Activated B cell treated with CpG ODN at 0.5 μM for 24 hours (primary cell): ENCODE results near the gene FNBP1. TPM values are rescaled to one million over a fixed set of nuclear protein-coding genes. Genes with fewer than 3 reads are reported as not detected.

Experiments
- ATAC-seq: fragments of 200-7000 bp; cut with Tn5 transposase; one replicate; pipeline ENCODE4 v1.10.0; 2021; ENCODE audit warnings: low read depth, mild to moderate bottlenecking, moderate library complexity
- CTCF ChIA-PET: fragments of 350-600 bp; sonication (Branson Sonifier 250); formaldehyde crosslinking; loops from one replicate; lab custom pipeline; 2021; ENCODE audit warnings: antibody characterized with exemption; lab: Charles Lee
- POLR2A ChIA-PET: fragments of 350-600 bp; sonication (Branson Sonifier 250); formaldehyde crosslinking; loops from one replicate; lab custom pipeline; 2021; ENCODE audit warnings: antibody characterized with exemption; lab: Charles Lee
- DNase-seq: peaks from one replicate; pipeline ENCODE4 v3.0.0; 2022
- H3K27ac Mint-ChIP-seq: one replicate; pipeline ENCODE4 v1.8.0; 2020; ENCODE audit warnings: mixed read lengths
- H3K27me3 Mint-ChIP-seq: one replicate; pipeline ENCODE4 v1.8.0; 2021; ENCODE audit warnings: mixed read lengths
- H3K36me3 Mint-ChIP-seq: one replicate; pipeline ENCODE4 v1.8.0; 2021; ENCODE audit warnings: low read depth, mixed read lengths
- H3K4me1 Mint-ChIP-seq: one replicate; pipeline ENCODE4 v1.8.0; 2021; ENCODE audit warnings: mixed read lengths
- H3K4me3 Mint-ChIP-seq: one replicate; pipeline ENCODE4 v1.8.0; 2020; ENCODE audit warnings: mild to moderate bottlenecking, mixed read lengths
- H3K9me3 Mint-ChIP-seq: one replicate; pipeline ENCODE4 v1.8.0; 2020; ENCODE audit warnings: mixed read lengths
- intact Hi-C: fragments of 100-400 bp; cut with micrococcal nuclease; formaldehyde crosslinking; loops from one replicate; pipeline ENCODE4 v1.15.1; 2024
- total RNA-seq: library from RNA; stranded (reverse); gene quantifications from 2 replicates; pipeline ENCODE4 v1.2.3, GENCODE V29; 2022
- TF ChIP-seq, protein P1 (sequence below): fragments of 200-600 bp; IDR thresholded peaks from one replicate; pipeline ENCODE4 v1.8.0; 2022; ENCODE audit warnings: antibody characterized with exemption, mild to moderate bottlenecking

FNBP1 gene
- total RNA-seq, 1 donor from 2014 or later: 501 TPM

DNA sequence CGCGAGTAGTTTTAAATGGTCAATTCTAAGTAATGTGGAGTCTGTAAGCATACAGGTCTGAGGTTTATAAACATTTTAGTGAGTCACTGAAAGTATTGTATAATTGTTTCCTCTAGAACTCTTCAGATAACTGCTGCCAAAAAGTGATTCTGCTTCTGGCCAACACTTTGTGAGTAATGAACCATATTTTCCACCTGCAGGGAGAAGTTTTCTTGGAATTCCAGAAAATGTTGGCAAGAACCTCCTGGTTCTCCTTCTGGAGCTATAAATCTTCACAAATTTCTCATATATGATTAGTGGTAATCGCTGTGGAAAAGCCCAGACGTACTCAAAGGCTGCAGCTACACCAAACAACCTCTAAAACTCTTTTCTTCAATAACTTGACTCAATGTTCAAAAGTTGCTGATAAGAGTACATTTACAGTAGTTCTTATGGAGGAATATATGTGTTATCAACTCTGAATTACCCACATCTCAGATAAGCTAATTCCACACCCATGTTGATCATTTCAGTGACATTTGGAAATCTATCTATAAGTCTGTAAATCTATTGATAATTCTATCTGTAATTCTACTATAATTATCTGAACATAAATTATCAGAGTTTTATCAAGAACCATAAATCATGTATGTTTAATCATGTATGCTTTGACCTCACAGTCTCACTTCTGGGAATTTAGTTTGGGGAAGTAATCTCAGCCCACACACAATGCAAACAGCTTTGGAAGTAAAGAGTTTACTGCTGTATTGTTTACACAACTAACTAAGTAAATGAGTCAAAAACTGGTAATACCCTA lies 74.1 kb downstream of the FNBP1 start:
- intact Hi-C loops: loop anchor here (10.0 kb wide), 1 partner anchor 276 kb away; no protein-coding TSS in a partner anchor

DNA sequence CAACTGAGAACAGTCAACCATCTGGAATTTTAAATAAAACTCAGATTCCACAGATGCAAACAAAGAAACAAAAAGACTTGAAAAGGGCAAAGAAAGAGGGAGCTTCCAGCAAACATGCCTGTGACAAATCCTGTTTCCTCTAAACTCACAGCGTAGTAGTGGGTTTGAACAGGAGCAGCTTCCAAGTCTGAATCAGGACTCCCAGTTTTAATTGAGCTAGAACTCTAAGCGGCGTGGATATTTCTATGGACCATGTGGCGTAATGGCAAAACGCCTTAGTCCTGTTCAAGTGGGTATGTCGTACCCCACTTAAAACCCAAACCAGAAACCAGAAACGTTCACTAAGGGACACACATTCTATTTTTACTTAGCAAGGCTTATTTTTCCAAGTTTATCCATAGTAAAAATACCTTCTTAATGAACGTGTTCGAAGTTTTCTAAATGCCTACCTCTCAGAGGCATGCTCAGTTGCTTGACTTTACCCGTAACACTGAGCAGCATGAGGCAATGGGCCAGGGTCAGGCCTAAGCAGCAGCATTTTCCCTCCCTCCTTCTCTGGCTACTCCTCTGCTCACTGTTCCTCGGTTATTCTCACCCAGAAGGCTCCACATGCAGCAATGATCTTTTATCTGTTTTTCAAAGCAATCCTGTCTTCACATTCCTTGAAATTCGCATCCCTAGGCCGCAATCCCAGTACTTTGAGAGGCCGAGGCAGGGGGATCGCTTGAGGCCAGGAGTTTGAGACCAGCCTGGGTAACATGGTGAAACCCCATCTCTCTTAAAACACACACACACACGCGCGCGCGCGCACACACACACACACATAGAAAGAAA lies 77.9 kb downstream of the FNBP1 start:
- peaks cover 81% of the 10 kb centered on the region for H3K36me3 Mint-ChIP-seq
- H3K4me3 Mint-ChIP-seq: no peak overlapping the region
- POLR2A ChIA-PET: interaction anchor here (0.5 to 3.3 kb wide), 8 partner anchors 15 to 75 kb away, joined by 3 to 24 read pairs (median 4); no protein-coding TSS in a partner anchor
- CTCF ChIA-PET: interaction anchor here (0.7 to 1.1 kb wide), 3 partner anchors 8 to 135 kb away, joined by 3 to 4 read pairs (median 3); no protein-coding TSS in a partner anchor
- H3K4me1 Mint-ChIP-seq: peaks cover 73% of the 10 kb centered on the region
- TF ChIP-seq, protein P1, sequence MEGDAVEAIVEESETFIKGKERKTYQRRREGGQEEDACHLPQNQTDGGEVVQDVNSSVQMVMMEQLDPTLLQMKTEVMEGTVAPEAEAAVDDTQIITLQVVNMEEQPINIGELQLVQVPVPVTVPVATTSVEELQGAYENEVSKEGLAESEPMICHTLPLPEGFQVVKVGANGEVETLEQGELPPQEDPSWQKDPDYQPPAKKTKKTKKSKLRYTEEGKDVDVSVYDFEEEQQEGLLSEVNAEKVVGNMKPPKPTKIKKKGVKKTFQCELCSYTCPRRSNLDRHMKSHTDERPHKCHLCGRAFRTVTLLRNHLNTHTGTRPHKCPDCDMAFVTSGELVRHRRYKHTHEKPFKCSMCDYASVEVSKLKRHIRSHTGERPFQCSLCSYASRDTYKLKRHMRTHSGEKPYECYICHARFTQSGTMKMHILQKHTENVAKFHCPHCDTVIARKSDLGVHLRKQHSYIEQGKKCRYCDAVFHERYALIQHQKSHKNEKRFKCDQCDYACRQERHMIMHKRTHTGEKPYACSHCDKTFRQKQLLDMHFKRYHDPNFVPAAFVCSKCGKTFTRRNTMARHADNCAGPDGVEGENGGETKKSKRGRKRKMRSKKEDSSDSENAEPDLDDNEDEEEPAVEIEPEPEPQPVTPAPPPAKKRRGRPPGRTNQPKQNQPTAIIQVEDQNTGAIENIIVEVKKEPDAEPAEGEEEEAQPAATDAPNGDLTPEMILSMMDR: no peak
- H3K27me3 Mint-ChIP-seq: no peaks in the 10 kb centered on the region
- ATAC-seq: no peak
- H3K27ac Mint-ChIP-seq: peak overlapping the region; percentile 67
- DNase-seq: no peak
- no peaks in the 10 kb centered on the region for H3K9me3 Mint-ChIP-seq
- intact Hi-C loops: loop anchor here (10.0 kb wide), 1 partner anchor 280 kb away; no protein-coding TSS in a partner anchor

More for the DNA sequence above, 74.1 kb downstream of the FNBP1 start:
- TF ChIP-seq, protein P1: no peak
- Mint-ChIP-seq H3K27ac (peak overlapping the region; percentile 1), H3K36me3 (peaks cover 78% of the 10 kb centered on the region), H3K4me1 (peaks cover 53% of the 10 kb centered on the region), H3K4me3 (no peak overlapping the region), H3K9me3 (no peaks in the 10 kb centered on the region), H3K27me3 (no peaks in the 10 kb centered on the region)
- ATAC-seq (no peak), DNase-seq (no peak)
- CTCF ChIA-PET: no interaction called here
- POLR2A ChIA-PET: interaction anchor here (0.6 to 1.0 kb wide), 6 partner anchors 28 to 133 kb away, joined by 3 to 4 read pairs (median 3); partner anchors contain the start of gene FNBP1

GRCh38 chr9:129962889-129963703 lies 79.9 kb downstream of the FNBP1 start:
- ATAC-seq: peak; percentile 94
- Mint-ChIP-seq H3K27me3 (no peaks in the 10 kb centered on the region), H3K4me1 (peaks cover 67% of the 10 kb centered on the region), H3K36me3 (peaks cover 86% of the 10 kb centered on the region), H3K9me3 (no peaks in the 10 kb centered on the region), H3K27ac (peak overlapping the region; percentile 90), H3K4me3 (peak overlapping the region; percentile 81)
- TF ChIP-seq, protein P1: no peak
- DNase-seq: no peak
- intact Hi-C loops: loop anchor here (2.0 to 10.0 kb wide), 3 partner anchors 78 to 282 kb away; no protein-coding TSS in a partner anchor
- ChIA-PET POLR2A (interaction anchor here (0.7 to 3.3 kb wide), 21 partner anchors 9 to 162 kb away, joined by 3 to 24 read pairs (median 5); partner anchors contain the start of gene FNBP1), CTCF (no interaction called here)

DNA sequence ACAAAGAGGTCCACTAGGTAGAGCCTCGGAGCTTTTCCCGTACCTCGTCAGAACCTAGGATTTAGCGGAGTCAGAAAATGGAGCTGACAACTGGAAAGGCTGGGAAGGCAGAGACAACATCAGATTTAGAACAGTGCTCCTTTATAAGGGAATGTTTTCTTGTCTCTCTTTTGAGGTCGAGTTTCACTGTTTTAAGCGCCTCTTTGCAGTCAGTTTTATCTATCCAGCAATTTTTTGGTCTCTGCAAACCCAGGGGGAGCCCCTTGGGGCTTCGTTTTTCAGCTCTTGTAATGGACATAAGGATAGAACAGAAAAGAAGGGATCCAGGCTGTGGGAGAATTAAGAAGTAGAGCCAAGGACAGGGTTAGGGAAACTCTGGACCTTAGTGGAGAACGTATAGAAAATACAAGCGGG lies 80.5 kb downstream of the FNBP1 start:
- TF ChIP-seq, protein P1: no peak
- intact Hi-C loops: loop anchor here (2.0 to 10.0 kb wide), 3 partner anchors 78 to 282 kb away; no protein-coding TSS in a partner anchor
- CTCF ChIA-PET: interaction anchor here (0.9 kb wide), 1 partner anchor 77 kb away, joined by 3 read pairs; no protein-coding TSS in a partner anchor
- Mint-ChIP-seq H3K27ac (peak overlapping the region; percentile 90), H3K27me3 (no peaks in the 10 kb centered on the region), H3K9me3 (no peaks in the 10 kb centered on the region), H3K4me1 (peaks cover 68% of the 10 kb centered on the region), H3K4me3 (peak overlapping the region; percentile 81), H3K36me3 (peaks cover 86% of the 10 kb centered on the region)
- DNase-seq (no peak), ATAC-seq (no peak)
- POLR2A ChIA-PET: interaction anchor here (0.6 to 3.3 kb wide), 20 partner anchors 10 to 163 kb away, joined by 3 to 24 read pairs (median 5); partner anchors contain the start of gene FNBP1
